C4-2B (cell line): ENCODE results near the gene PREP.
"Not testable (repeated sequence)": the region's sequence is repeated elsewhere in the genome, so short reads cannot be mapped to it uniquely, and the experiment has no call there.

Experiments
- H3K27ac ChIP-seq: fragments of 450-650 bp; 2 replicates; pipeline ENCODE4 v1.5.1; 2017
- ZFX ChIP-seq: fragments of 450-650 bp; IDR thresholded peaks from 2 replicates; pipeline ENCODE4 v1.6.1; 2017
- TF ChIP-seq, protein P1 (sequence below): fragments of 450-650 bp; conservative IDR thresholded peaks from 2 replicates; pipeline ENCODE4 v1.5.1; 2017; ENCODE audit warnings: mild to moderate bottlenecking

PREP gene

DNA sequence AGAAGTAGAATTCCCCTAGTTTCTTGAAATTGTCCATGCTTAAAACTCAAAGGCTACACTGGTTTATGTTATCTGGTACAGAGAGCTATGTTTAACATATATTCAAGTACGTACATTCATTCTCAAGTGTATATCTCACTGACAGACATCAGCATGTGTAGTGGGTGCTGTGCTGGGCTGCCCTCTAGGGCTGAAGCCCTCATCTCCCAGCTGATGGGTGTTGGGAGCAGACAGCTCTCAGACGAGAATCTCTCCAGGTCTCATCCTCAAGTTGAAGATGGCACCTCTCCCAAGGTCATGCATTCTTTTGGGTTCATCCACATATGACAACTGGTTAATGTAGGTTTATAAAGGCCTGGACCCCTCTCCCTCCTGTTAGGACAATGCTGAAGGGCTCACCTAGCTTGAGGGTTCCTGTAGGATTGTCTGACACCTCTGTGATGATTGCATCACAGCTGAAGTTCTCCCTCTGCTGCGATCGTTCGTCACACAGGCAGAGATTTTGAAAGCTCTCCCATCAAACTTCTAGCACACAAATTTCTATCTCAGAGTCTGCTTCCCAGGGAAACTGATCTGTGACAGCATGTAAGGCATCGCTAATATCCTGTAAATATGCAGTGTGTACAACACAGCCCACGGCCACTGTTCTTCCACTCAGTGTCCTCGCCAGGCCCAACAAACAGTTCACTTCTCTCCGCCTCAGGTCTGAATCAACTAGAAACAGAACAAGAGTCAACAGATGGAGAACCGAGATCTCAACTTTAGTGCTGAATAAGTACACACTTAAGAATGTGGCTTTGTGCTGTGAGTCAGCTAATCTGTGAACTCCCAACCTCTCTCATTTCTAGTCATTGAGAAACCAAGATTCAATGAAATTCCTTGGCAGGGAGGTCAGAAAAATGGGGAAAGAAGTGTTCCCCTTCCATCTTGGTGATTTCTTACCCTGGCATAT lies 43.2 kb downstream of the PREP start:
- H3K27ac ChIP-seq: no peak overlapping the region

GRCh38 chr6:105357165-105357564 lies 45.7 kb downstream of the PREP start:
- H3K27ac ChIP-seq: no peak overlapping the region
- TF ChIP-seq, protein P1, sequence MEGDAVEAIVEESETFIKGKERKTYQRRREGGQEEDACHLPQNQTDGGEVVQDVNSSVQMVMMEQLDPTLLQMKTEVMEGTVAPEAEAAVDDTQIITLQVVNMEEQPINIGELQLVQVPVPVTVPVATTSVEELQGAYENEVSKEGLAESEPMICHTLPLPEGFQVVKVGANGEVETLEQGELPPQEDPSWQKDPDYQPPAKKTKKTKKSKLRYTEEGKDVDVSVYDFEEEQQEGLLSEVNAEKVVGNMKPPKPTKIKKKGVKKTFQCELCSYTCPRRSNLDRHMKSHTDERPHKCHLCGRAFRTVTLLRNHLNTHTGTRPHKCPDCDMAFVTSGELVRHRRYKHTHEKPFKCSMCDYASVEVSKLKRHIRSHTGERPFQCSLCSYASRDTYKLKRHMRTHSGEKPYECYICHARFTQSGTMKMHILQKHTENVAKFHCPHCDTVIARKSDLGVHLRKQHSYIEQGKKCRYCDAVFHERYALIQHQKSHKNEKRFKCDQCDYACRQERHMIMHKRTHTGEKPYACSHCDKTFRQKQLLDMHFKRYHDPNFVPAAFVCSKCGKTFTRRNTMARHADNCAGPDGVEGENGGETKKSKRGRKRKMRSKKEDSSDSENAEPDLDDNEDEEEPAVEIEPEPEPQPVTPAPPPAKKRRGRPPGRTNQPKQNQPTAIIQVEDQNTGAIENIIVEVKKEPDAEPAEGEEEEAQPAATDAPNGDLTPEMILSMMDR: no peak
- TF ChIP-seq ZFX: no peak

More for the DNA sequence above, 43.2 kb downstream of the PREP start:
- no peak for TF ChIP-seq ZFX
- TF ChIP-seq, protein P1: no peak

DNA sequence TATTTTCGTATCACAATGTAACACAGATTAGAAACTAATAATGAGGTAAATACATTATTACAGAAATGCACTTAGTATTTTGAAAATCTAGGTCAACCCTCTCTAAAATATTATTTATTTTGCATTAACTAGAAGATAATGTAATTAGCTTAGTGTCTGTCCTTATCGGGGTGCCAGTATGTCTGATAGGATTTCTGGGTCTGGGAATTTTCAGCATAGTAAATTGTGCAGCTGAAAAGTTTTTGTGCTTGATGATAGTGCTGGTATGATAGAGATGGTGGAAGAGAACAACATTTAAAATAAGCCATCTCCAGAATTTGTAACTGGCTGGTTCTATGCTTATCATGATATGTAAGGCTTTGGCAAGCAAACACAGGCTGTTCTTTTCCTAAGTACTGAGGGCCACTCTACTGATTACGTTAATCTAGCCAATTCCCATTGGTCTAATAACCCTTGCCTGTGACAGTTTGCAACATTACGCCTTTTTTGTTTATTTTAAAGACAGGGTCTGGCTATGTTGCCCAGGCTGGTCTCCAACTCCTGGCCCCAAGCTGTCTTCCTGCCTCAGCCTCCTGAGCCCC lies 50.8 kb downstream of the PREP start:
- no peak for TF ChIP-seq ZFX
- TF ChIP-seq, protein P1: no peak
- no peak overlapping the region for H3K27ac ChIP-seq

- no peak for TF ChIP-seq ZFX
- TF ChIP-seq, protein P1: no peak
- H3K27ac ChIP-seq: no peak overlapping the region
Observed at GRCh38 chr6:105348897-105349296, 54.0 kb downstream of the PREP start.

DNA sequence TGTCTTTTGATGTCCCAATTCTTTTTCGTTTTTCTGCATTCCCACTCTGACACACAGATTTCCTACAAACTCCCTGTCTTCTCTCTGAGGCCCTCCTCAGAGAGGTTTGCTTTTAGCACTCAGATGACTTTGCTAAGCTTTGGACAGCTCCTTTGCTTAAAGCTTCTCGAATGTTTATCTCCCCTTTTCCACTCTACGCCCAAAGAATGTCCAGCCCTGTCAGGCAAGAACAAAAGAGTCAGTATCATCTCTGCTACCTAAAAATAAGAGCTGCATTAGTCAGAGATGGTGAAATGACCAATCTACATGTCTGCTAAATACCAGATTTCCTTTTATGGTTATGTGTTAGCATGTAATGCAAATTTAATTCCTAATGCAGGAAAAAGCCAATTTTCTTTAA lies 56.8 kb downstream of the PREP start:
- TF ChIP-seq, protein P1: no peak
- no peak for TF ChIP-seq ZFX
- no peak overlapping the region for H3K27ac ChIP-seq

GRCh38 chr6:105345506-105345905 lies 57.4 kb downstream of the PREP start:
- no peak overlapping the region for H3K27ac ChIP-seq
- TF ChIP-seq, protein P1: no peak
- TF ChIP-seq ZFX: no peak

DNA sequence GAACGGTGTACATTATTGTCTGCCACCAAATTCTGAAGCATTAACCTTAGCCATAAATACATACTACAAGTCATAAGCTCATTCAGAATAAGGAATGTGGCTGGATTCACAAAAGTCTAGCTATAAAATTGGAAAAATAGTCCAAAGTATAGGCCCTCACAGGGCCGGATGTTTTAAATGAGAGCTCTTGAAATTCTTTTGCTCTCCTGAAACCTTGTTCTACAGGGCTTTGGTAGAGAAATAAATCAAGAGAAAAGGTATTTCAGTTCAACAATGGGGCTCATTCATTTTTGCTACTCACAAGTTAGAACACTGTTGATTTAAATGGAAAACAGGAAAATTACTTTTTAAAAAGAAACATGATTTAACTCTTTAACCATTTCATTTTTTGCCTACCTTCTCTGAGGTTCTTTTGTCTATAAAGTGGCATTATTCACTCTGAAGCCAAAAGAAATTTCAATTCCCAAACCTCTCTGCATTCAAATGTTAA lies 58.0 kb downstream of the PREP start:
- no peak overlapping the region for H3K27ac ChIP-seq
- TF ChIP-seq ZFX: no peak
- TF ChIP-seq, protein P1: no peak

GRCh38 chr6:105338350-105338983 lies 64.4 kb downstream of the PREP start:
- not testable (repeated sequence) for H3K27ac ChIP-seq
